NT2/D1 (cell line): ENCODE data around the gene DSCAML1.

Experiments
- DNase-seq: peaks from one replicate; pipeline ENCODE4 v3.0.0-alpha.2; 2011; ENCODE audit warnings: low read depth, low spot score
- H3K27me3 ChIP-seq: 2 replicates; pipeline ENCODE4 v1.6.0; 2011; ENCODE audit warnings: mild to moderate bottlenecking; ENCODE audit not compliant: insufficient read length, insufficient read depth
- H3K36me3 ChIP-seq: 2 replicates; pipeline ENCODE4 v1.6.1; 2011; ENCODE audit warnings: mild to moderate bottlenecking, low read length, mixed read lengths; ENCODE audit not compliant: insufficient read depth, insufficient read length
- H3K4me1 ChIP-seq: 2 replicates; pipeline ENCODE4 v1.5.1; 2011; ENCODE audit not compliant: insufficient read depth, insufficient read length
- H3K4me3 ChIP-seq: 2 replicates; pipeline ENCODE4 v1.5.1; 2011; ENCODE audit warnings: low read depth; ENCODE audit not compliant: insufficient read length
- H3K9ac ChIP-seq: 2 replicates; pipeline ENCODE4 v1.6.0; 2011; ENCODE audit warnings: low read depth; ENCODE audit not compliant: insufficient read length
- H3K9me3 ChIP-seq: 2 replicates; pipeline ENCODE4 v1.5.1; 2011; ENCODE audit warnings: mild to moderate bottlenecking, low read length; ENCODE audit not compliant: insufficient read depth
- SUZ12 ChIP-seq: IDR thresholded peaks from 2 replicates; pipeline ENCODE4 v1.6.1; 2011; ENCODE audit not compliant: insufficient read length, insufficient read depth; ENCODE audit errors: extremely low read depth
- YY1 ChIP-seq: IDR thresholded peaks from 2 replicates; pipeline ENCODE4 v1.6.1; 2011; ENCODE audit not compliant: insufficient read length, insufficient read depth
- ZNF274 ChIP-seq: IDR thresholded peaks from 2 replicates; pipeline ENCODE4 v1.6.1; 2011; ENCODE audit warnings: mild to moderate bottlenecking, low read depth, low read length

DSCAML1 gene

GRCh38 chr11:117473481-117474091, 323.4 kb downstream of the DSCAML1 start:
- H3K9ac ChIP-seq, result no peak overlapping the region
- H3K27me3 ChIP-seq, result peaks cover 8% of the 10 kb centered on the region
- peak; percentile 40 for DNase-seq
- H3K4me3 ChIP-seq, result no peak overlapping the region
- peaks cover 4% of the 10 kb centered on the region for H3K4me1 ChIP-seq
- TF ChIP-seq SUZ12, result no peak
- TF ChIP-seq YY1, result no peak
- TF ChIP-seq ZNF274, result no peak
- H3K36me3 ChIP-seq, result no peaks in the 10 kb centered on the region
- no peaks in the 10 kb centered on the region for H3K9me3 ChIP-seq

GRCh38 chr11:117471776-117472175, 325.2 kb downstream of the DSCAML1 start:
- TF ChIP-seq SUZ12 (no peak), YY1 (no peak), ZNF274 (no peak)
- Histone ChIP-seq H3K27me3 (no peaks in the 10 kb centered on the region), H3K4me3 (no peak overlapping the region), H3K9me3 (no peaks in the 10 kb centered on the region), H3K9ac (no peak overlapping the region), H3K4me1 (peaks cover 6% of the 10 kb centered on the region), H3K36me3 (no peaks in the 10 kb centered on the region)
- DNase-seq, result no peak

GRCh38 chr11:117470576-117470975, 326.4 kb downstream of the DSCAML1 start:
- no peaks in the 10 kb centered on the region for H3K27me3 ChIP-seq
- H3K4me3 ChIP-seq, result no peak overlapping the region
- DNase-seq, result no peak
- H3K36me3 ChIP-seq, result no peaks in the 10 kb centered on the region
- H3K4me1 ChIP-seq, result peaks cover 6% of the 10 kb centered on the region
- H3K9ac ChIP-seq, result no peak overlapping the region
- TF ChIP-seq SUZ12, result no peak
- no peak for TF ChIP-seq ZNF274
- no peak for TF ChIP-seq YY1
- H3K9me3 ChIP-seq, result no peaks in the 10 kb centered on the region

GRCh38 chr11:117468888-117469287, 328.1 kb downstream of the DSCAML1 start:
- TF ChIP-seq SUZ12 (no peak), YY1 (no peak), ZNF274 (no peak)
- no peak for DNase-seq
- no peaks in the 10 kb centered on the region for H3K9me3 ChIP-seq
- no peaks in the 10 kb centered on the region for H3K27me3 ChIP-seq
- no peak overlapping the region for H3K4me3 ChIP-seq
- no peak overlapping the region for H3K9ac ChIP-seq
- H3K36me3 ChIP-seq, result no peaks in the 10 kb centered on the region
- H3K4me1 ChIP-seq, result peaks cover 5% of the 10 kb centered on the region

GRCh38 chr11:117467770-117468169, 329.2 kb downstream of the DSCAML1 start:
- Histone ChIP-seq H3K27me3 (no peaks in the 10 kb centered on the region), H3K4me3 (no peak overlapping the region), H3K36me3 (no peaks in the 10 kb centered on the region), H3K4me1 (peaks cover 3% of the 10 kb centered on the region), H3K9ac (no peak overlapping the region), H3K9me3 (no peaks in the 10 kb centered on the region)
- no peak for TF ChIP-seq SUZ12
- TF ChIP-seq YY1, result no peak
- TF ChIP-seq ZNF274, result no peak
- DNase-seq, result no peak

- no peak for DNase-seq
- no peaks in the 10 kb centered on the region for H3K27me3 ChIP-seq
- H3K36me3 ChIP-seq, result no peaks in the 10 kb centered on the region
- no peak overlapping the region for H3K4me3 ChIP-seq
- TF ChIP-seq ZNF274 (no peak), SUZ12 (no peak), YY1 (no peak)
- H3K4me1 ChIP-seq, result peaks cover 3% of the 10 kb centered on the region
- H3K9me3 ChIP-seq, result no peaks in the 10 kb centered on the region
- no peak overlapping the region for H3K9ac ChIP-seq
Observed at GRCh38 chr11:117466966-117467365, 330.1 kb downstream of the DSCAML1 start.

- peaks cover 3% of the 10 kb centered on the region for H3K4me1 ChIP-seq
- DNase-seq, result no peak
Observed at GRCh38 chr11:117465236-117465997, 331.6 kb downstream of the DSCAML1 start.

More at GRCh38 chr11:117465236-117465997, 331.6 kb downstream of the DSCAML1 start:
- Histone ChIP-seq H3K27me3 (no peaks in the 10 kb centered on the region), H3K4me3 (no peak overlapping the region), H3K9me3 (no peaks in the 10 kb centered on the region), H3K9ac (no peak overlapping the region), H3K36me3 (no peaks in the 10 kb centered on the region)
- TF ChIP-seq ZNF274 (no peak), YY1 (no peak), SUZ12 (no peak)
